Neuronal stem cell (in vitro differentiated cells): ENCODE data around the gene CDH13.

Experiments used
- DNase-seq: peaks from one replicate; pipeline ENCODE4 v3.0.0-alpha.2; 2013; ENCODE audit warnings: low spot score
- H2AFZ ChIP-seq: one replicate; pipeline ENCODE4 v1.6.1; 2013; ENCODE audit warnings: mild to moderate bottlenecking, low read length, inconsistent platforms
- H2AK5ac ChIP-seq: 2 replicates; pipeline ENCODE4 v1.6.1; 2013; ENCODE audit warnings: low read depth, mild to moderate bottlenecking, inconsistent platforms, low read length, moderate library complexity, mixed read lengths
- H2BK120ac ChIP-seq: 2 replicates; pipeline ENCODE4 v1.6.1; 2013; ENCODE audit warnings: low read depth, mild to moderate bottlenecking, inconsistent platforms, low read length, moderate library complexity, mixed read lengths
- H2BK12ac ChIP-seq: one replicate; pipeline ENCODE4 v1.6.1; 2013; ENCODE audit warnings: low read length, inconsistent platforms
- H2BK15ac ChIP-seq: 2 replicates; pipeline ENCODE4 v1.6.1; 2013; ENCODE audit warnings: mild to moderate bottlenecking, low read length, inconsistent platforms, mixed read lengths
- H2BK5ac ChIP-seq: one replicate; pipeline ENCODE4 v1.6.1; 2013; ENCODE audit warnings: inconsistent platforms, mild to moderate bottlenecking, low read length, moderate library complexity
- H3K14ac ChIP-seq: one replicate; pipeline ENCODE4 v1.6.1; 2013; ENCODE audit warnings: low read length, inconsistent platforms
- H3K18ac ChIP-seq: 2 replicates; pipeline ENCODE4 v1.6.1; 2013; ENCODE audit warnings: low read length, inconsistent platforms
- H3K23ac ChIP-seq: 2 replicates; pipeline ENCODE4 v1.6.1; 2013; ENCODE audit warnings: low read depth, mild to moderate bottlenecking, mixed read lengths, low read length, inconsistent platforms; ENCODE audit not compliant: poor library complexity
- H3K27ac ChIP-seq: replicated peaks from 3 replicates; pipeline ENCODE4 v1.5.1; 2013; ENCODE audit warnings: low read length, inconsistent platforms
- H3K27me3 ChIP-seq, 3 experiments: 2 replicates each; pipeline ENCODE4 v1.6.1; 2013; ENCODE audit warnings: low read length in 3 of 3, mild to moderate bottlenecking in 2 of 3, inconsistent platforms in 1 of 3, low read depth in 1 of 3, mixed read lengths in 1 of 3, moderate library complexity in 1 of 3; ENCODE audit not compliant: control insufficient read depth in 3 of 3, insufficient read depth in 3 of 3
- H3K36me3 ChIP-seq, 2 donors: replicated peaks in 1 of 2; 2 replicates each; pipeline ENCODE4 v1.6.1; 2013; ENCODE audit warnings: low read length in 2 of 2; ENCODE audit not compliant: control insufficient read depth in 2 of 2, insufficient read depth in 2 of 2
- H3K4ac ChIP-seq: 2 replicates; pipeline ENCODE4 v1.6.1; 2013; ENCODE audit warnings: inconsistent platforms, mild to moderate bottlenecking, low read length, moderate library complexity
- H3K4me1 ChIP-seq, 2 donors: 1 replicate in 1 of 2; 2 replicates in 1 of 2; pipeline ENCODE4 v1.6.1; 2013; ENCODE audit warnings: low read length in 2 of 2, low read depth in 1 of 2; ENCODE audit not compliant: control insufficient read depth in 2 of 2, insufficient read depth in 1 of 2
- H3K4me2 ChIP-seq: one replicate; pipeline ENCODE4 v1.6.1; 2013; ENCODE audit warnings: mild to moderate bottlenecking, low read length, inconsistent platforms; ENCODE audit not compliant: insufficient read depth, poor library complexity, severe bottlenecking
- H3K4me3 ChIP-seq, 2 donors: 2 replicates each; pipeline ENCODE4 v1.5.1; 2013; ENCODE audit warnings: low read length in 2 of 2, mild to moderate bottlenecking in 2 of 2, inconsistent platforms in 1 of 2, moderate library complexity in 1 of 2
- H3K79me1 ChIP-seq: one replicate; pipeline ENCODE4 v1.6.1; 2013; ENCODE audit warnings: low read depth, mild to moderate bottlenecking, inconsistent platforms, low read length, moderate library complexity
- H3K9ac ChIP-seq: one replicate; pipeline ENCODE4 v1.6.1; 2013; ENCODE audit warnings: mild to moderate bottlenecking, low read depth, low read length, inconsistent platforms; ENCODE audit not compliant: poor library complexity
- H3K9me3 ChIP-seq, 2 donors: replicated peaks in 1 of 2; 2 replicates each; pipeline versions ENCODE3 to v1.6.1; 2013; ENCODE audit warnings: low read length in 2 of 2, mild to moderate bottlenecking in 2 of 2, inconsistent platforms in 1 of 2, low read depth in 1 of 2, mixed read lengths in 1 of 2, moderate library complexity in 1 of 2; ENCODE audit not compliant: control insufficient read depth in 2 of 2, insufficient read depth in 1 of 2
- H4K8ac ChIP-seq: one replicate; pipeline ENCODE4 v1.6.1; 2013; ENCODE audit warnings: low read depth, mild to moderate bottlenecking, inconsistent platforms, low read length, moderate library complexity
- H4K91ac ChIP-seq: one replicate; pipeline ENCODE4 v1.6.1; 2013; ENCODE audit warnings: low read length, low read depth, mild to moderate bottlenecking, inconsistent platforms; ENCODE audit not compliant: poor library complexity
- WGBS, 2 donors: extraction: QIAGEN DNeasy Blood & Tissue Kit; methylation state at CpG; one replicate each; pipeline ENCODE4 v1.1.7; 2013; ENCODE audit warnings: missing lambda C conversion rate in 2 of 2, mixed read lengths in 1 of 2; ENCODE audit not compliant: insufficient read length in 2 of 2, insufficient replicate concordance in 1 of 2; ENCODE audit errors: extremely low coverage in 2 of 2; 5-methylcytosine and 5-hydroxymethylcytosine counted together

The CDH13 gene

GRCh38 chr16:83586036-83586435 is 959.3 kb downstream of the CDH13 start:
- Histone ChIP-seq H3K36me3 (no peaks in the 10 kb centered on the region), H2AK5ac (no peak overlapping the region), H3K9ac (no peak overlapping the region), H3K27me3 (no peaks in the 10 kb centered on the region), H4K8ac (no peak overlapping the region), H3K9me3 (no peaks in the 10 kb centered on the region), H2BK12ac (no peak overlapping the region), H2BK5ac (no peak overlapping the region), H2AFZ (no peak overlapping the region), H3K23ac (no peak overlapping the region), H4K91ac (no peak overlapping the region), H3K4me3 (no peak overlapping the region), H3K27ac (no peak overlapping the region), H3K18ac (peak overlapping the region; percentile 4), H3K14ac (no peak overlapping the region), H2BK15ac (no peak overlapping the region), H2BK120ac (no peak overlapping the region), H3K4me1 (no peaks in the 10 kb centered on the region), H3K4me2 (no peak overlapping the region), H3K79me1 (no peaks in the 10 kb centered on the region), H3K4ac (no peak overlapping the region)
- no peak for DNase-seq
- no CpG with 5 or more reads among the region's 13 CpGs for WGBS, 2 donors

- Histone ChIP-seq H3K4me2 (no peak overlapping the region), H3K14ac (no peak overlapping the region), H3K4me1 (no peaks in the 10 kb centered on the region), H2BK120ac (no peak overlapping the region), H3K4ac (no peak overlapping the region), H3K27ac (no peak overlapping the region), H2BK15ac (no peak overlapping the region), H3K27me3 (no peaks in the 10 kb centered on the region), H2BK5ac (no peak overlapping the region), H3K4me3 (no peak overlapping the region), H2AFZ (no peak overlapping the region), H2AK5ac (no peak overlapping the region), H3K18ac (no peak overlapping the region), H4K8ac (no peak overlapping the region), H3K9ac (no peak overlapping the region), H4K91ac (no peak overlapping the region), H3K36me3 (no peaks in the 10 kb centered on the region), H2BK12ac (no peak overlapping the region), H3K79me1 (no peaks in the 10 kb centered on the region), H3K9me3 (no peaks in the 10 kb centered on the region), H3K23ac (no peak overlapping the region)
- no peak for DNase-seq
- no CpG with 5 or more reads among the region's 11 CpGs for WGBS, 2 donors
Measured at GRCh38 chr16:83586461-83587200, 959.9 kb downstream of the CDH13 start.

- Histone ChIP-seq H2AFZ (no peak overlapping the region), H3K4ac (no peak overlapping the region), H4K8ac (no peak overlapping the region), H3K4me1 (no peaks in the 10 kb centered on the region), H2BK12ac (no peak overlapping the region), H3K18ac (no peak overlapping the region), H3K4me2 (no peak overlapping the region), H3K14ac (no peak overlapping the region), H4K91ac (no peak overlapping the region), H3K36me3 (no peaks in the 10 kb centered on the region), H3K4me3 (no peak overlapping the region), H3K27ac (no peak overlapping the region), H2BK15ac (no peak overlapping the region), H3K27me3 (no peaks in the 10 kb centered on the region), H3K23ac (no peak overlapping the region), H3K9ac (no peak overlapping the region), H3K9me3 (no peaks in the 10 kb centered on the region), H2BK5ac (no peak overlapping the region), H2BK120ac (no peak overlapping the region), H3K79me1 (no peaks in the 10 kb centered on the region), H2AK5ac (no peak overlapping the region)
- DNase-seq, result no peak
- no CpG with 5 or more reads among the region's 12 CpGs for WGBS, 2 donors
Measured at GRCh38 chr16:83587201-83587600, 960.4 kb downstream of the CDH13 start.

- WGBS, 2 donors, result no CpG with 5 or more reads among the region's 3 CpGs
Measured at GRCh38 chr16:83588070-83588469, 961.3 kb downstream of the CDH13 start.

More at GRCh38 chr16:83588070-83588469, 961.3 kb downstream of the CDH13 start:
- H2BK120ac ChIP-seq, result no peak overlapping the region
- no peak overlapping the region for H2BK5ac ChIP-seq
- no peaks in the 10 kb centered on the region for H3K4me1 ChIP-seq
- no peak overlapping the region for H3K23ac ChIP-seq
- H3K79me1 ChIP-seq, result no peaks in the 10 kb centered on the region
- H3K4me2 ChIP-seq, result no peak overlapping the region
- H3K36me3 ChIP-seq, result no peaks in the 10 kb centered on the region
- H3K14ac ChIP-seq, result no peak overlapping the region
- no peak overlapping the region for H4K91ac ChIP-seq
- H2BK12ac ChIP-seq, result no peak overlapping the region
- no peak overlapping the region for H3K9ac ChIP-seq
- no peak overlapping the region for H4K8ac ChIP-seq
- no peaks in the 10 kb centered on the region for H3K27me3 ChIP-seq
- H2AFZ ChIP-seq, result no peak overlapping the region
- no peak overlapping the region for H3K4ac ChIP-seq
- H3K9me3 ChIP-seq, result no peaks in the 10 kb centered on the region
- DNase-seq, result no peak
- H3K27ac ChIP-seq, result no peak overlapping the region
- H2AK5ac ChIP-seq, result no peak overlapping the region
- no peak overlapping the region for H3K18ac ChIP-seq
- H3K4me3 ChIP-seq, result no peak overlapping the region
- H2BK15ac ChIP-seq, result no peak overlapping the region
